A549 treated with RU486 at 1 μM for 4 hours (cell line): ENCODE data around the gene TIPRL. TPM values are rescaled to one million over a fixed set of nuclear protein-coding genes. Genes with fewer than 3 reads are reported as not detected.

ENCODE experiments used
- total RNA-seq: library from RNA; stranded (reverse); fragments of 200-300 nt; extraction: Qiagen RNA extraction; gene quantifications from 5 replicates; pipeline ENCODE4 v1.2.3, GENCODE V29; 2022; ENCODE audit warnings: low read depth

The TIPRL gene
- total RNA-seq, result 31.6 to 38.9 TPM (median 33.4 TPM) in 5 replicates

GRCh38 chr1:168178638-168179437 lies at the start of gene TIPRL:
TSS of gene TIPRL (plus strand) at chr1:168178962. CDS start at chr1:168179078, 116 bp downstream.

GRCh38 chr1:168136709-168137514 lies 41.9 kb upstream of the TIPRL start, which contains the start of gene GPR161:
TSS of gene GPR161 (minus strand) at chr1:168136930. CDS start at chr1:168104850, 32,080 bp downstream.

GRCh38 chr1:168225476-168226190 lies 46.9 kb downstream of the TIPRL start, which contains the start of gene SFT2D2:
TSS of gene SFT2D2 (plus strand) at chr1:168226004. CDS start at chr1:168226080, 76 bp downstream.

Other genes starting within 250 kb of the TIPRL start
- 21.5 to 31.2 TPM (median 26.0 TPM) in 5 replicates for gene DCAF6, start 242.3 kb upstream of the TIPRL start, total RNA-seq
- 46.2 to 79.8 TPM (median 76.4 TPM) in 5 replicates for gene MPC2, start 241.9 kb upstream of the TIPRL start, total RNA-seq
- gene GPR161, start 42.0 kb upstream of the TIPRL start, total RNA-seq, result 8.8 to 16.6 TPM (median 12.8 TPM) in 5 replicates
- 10.3 to 21.4 TPM (median 16.7 TPM) in 5 replicates for gene SFT2D2, start 47.0 kb downstream of the TIPRL start, total RNA-seq
- 0.84 to 1.2 TPM (median 0.93 TPM) in 5 replicates for gene TBX19, start 101.9 kb downstream of the TIPRL start, total RNA-seq